Measurements from ENCODE around the gene SSPN.
"Not testable (repeated sequence)": the region's sequence is repeated elsewhere in the genome, so short reads cannot be mapped to it uniquely, and the experiment has no call there.

SSPN gene

DNA sequence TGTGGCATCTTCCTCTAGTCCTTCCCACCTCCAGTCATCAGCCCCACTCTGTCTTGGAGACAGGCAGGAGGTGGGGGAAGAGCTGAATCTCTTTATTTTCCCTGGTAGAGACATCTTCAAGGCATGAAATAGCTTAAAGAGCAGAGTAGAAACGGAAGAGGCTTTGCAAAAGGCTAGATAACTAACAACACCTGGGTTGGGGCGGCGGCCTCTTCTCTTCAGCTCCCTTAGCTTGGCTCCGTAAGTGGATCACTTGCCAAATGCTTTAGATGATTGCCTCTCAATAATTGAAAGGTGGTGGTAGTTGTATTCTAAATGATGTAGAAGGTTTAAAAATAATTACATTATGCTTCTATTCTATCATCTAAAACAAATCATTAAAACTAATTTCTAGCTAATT lies 36.1 kb downstream of the SSPN start:
- no peak for DNase-seq

DNA sequence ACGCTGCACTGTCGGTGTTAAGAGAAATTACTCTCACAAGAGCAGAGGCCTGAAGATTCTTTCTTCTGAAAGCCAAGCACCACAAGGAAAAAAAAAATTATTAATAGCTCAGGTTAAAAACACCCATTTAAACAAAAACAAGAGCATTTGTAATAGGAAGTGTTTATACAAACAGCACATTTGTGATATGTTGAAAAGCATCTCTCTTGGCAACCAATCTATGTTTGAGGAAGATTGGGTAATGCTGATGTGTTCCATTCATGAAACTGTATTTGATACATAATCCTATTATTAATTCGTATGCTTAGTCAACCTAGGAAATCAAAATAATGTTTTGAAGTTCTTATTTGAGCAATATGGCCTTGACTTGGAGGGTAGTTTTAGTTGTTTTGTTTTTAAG lies 36.5 kb downstream of the SSPN start:
- DNase-seq, result no peak

- no peak for DNase-seq
These were observed 38.3 kb downstream of the SSPN start for GRCh38 chr12:26233631-26234030.

GRCh38 chr12:26235465-26235864 lies 40.1 kb downstream of the SSPN start:
- not testable (repeated sequence) for DNase-seq

- DNase-seq, result no peak
These were observed 43.2 kb downstream of the SSPN start for GRCh38 chr12:26238341-26239121.

DNA sequence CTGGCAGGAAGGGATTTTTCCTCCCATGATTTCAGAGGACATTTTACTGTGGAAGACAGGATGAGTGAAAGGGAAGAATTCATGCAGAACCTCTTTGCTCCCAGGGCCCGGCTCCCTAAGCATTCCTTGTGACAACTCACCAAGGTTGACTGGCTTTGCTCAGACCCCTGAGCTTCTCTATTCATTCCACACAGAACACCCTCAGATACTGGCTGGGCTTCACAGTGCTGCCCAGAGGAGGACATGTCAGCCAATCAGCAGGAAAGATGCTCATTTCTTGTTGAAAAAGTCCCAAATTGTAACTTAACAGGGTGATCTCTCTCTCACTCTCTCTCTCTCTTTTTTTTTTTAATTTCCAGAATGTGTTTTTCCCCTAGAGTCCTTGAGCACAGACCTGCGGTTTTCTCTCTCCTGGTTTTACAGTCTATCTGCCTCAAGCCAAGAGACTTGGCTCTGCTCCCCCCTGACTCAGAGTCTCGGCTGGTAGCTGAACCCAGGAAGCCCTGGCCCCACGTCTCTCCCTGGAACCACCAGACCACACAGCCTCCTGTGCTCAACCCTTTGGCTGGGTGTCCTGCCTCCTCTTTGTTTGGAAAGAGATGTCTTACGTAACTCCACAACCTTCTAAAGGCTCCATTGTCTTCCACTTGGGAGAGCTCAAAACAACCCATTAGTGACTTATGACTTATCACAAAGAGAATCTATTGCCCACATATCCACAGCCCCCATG lies 43.9 kb downstream of the SSPN start:
- DNase-seq, result no peak

GRCh38 chr12:26239852-26240815 lies 44.8 kb downstream of the SSPN start:
- no peak for DNase-seq

DNA sequence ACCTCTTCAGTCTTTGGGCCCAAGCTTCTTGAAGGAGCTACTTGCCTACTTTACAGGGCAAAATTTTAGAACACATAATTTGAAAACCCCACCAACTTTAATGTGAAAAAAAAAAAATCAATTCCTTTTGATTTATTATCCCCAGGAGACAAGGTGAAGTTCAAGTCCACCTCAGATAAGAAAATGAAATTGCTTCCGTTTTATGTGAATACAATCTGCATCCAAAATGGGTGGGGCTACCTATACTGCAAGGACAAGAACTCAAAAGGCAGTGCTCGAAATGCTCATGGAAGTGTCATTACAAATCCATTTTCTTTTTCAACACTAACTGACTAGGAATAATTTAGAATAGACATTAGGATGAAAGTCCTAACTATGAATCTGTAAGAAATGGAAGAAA lies 45.7 kb downstream of the SSPN start:
- DNase-seq, result no peak

- DNase-seq, result no peak
These were observed 47.3 kb downstream of the SSPN start for GRCh38 chr12:26242683-26243082.

GRCh38 chr12:26244503-26244902 lies 49.1 kb downstream of the SSPN start:
- DNase-seq, result no peak

DNA sequence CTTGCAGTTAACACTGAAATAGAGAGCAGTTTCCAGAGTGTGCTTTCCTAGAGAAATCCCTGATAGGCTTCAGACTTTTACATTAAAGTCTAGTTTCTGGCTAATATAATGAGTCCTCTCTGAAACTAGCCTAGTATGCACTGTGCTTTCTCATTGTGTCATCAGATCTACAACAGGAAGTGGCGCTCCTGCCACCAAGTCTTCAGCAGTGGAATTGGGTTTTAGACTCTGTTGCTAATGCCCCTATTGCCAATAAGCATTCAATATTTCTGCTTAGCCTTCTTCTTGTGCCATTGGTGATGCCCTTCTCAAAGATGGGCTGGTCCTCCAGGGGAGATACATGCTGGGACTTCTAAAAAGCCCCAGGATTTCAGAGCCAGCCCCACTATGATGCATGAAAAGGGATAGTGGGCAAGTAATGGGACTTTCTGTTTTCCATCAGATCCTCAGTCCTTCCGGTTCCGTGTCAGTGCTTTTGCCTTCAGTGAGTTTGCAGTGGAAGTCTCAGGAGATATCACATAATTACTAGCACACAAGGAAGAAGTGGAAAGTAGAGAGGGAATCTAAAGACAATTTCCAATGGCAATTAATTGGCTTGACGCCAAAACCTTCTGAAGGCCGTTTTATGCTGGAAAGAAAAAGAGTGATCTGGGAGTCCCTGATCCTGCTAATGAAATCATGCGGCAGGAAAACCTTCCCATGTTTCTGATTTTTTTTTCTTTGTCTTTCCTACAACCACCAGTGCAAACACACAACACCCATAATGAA lies 50.0 kb downstream of the SSPN start:
- DNase-seq, result no peak

- no peak for DNase-seq
These were observed 51.3 kb downstream of the SSPN start for GRCh38 chr12:26246483-26247164.

DNA sequence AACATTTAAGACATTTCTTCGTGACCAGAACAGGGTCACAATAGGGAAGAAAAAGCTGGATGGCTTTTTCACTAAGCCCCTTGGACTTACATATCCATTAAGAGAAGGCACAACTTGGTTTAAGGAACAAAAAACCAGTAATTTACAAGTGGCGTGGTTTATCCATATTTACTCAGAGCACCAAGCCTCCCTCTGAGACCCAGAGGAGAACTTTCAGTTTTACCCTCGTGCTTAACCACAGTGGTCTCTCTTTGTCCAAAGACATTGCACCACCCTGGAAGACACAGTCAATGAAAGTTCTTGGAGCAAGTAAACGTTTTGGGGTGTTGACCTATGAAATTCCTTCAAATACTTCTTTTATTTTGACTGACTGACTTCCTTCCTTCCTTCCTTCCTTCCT lies 52.5 kb downstream of the SSPN start:
- DNase-seq, result no peak

DNA sequence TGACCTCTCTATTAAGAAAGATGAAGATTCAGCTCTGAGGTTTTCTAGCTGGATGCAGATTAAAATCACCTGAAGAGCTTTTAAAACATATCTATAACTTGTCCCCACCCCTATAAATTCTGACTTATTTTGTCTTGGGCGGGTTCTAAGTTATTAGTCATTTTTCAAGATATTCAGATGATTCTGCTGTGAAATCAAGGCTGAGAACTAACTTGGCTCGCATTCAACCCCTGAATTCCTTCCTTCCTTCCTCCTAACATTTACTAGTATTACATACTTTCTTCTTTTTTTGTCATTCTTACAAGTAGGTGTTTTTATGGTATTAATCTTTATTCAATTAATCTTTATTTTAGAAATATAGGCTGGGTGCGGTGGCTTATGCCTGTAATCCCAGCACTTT lies 55.4 kb downstream of the SSPN start:
- no peak for DNase-seq

DNA sequence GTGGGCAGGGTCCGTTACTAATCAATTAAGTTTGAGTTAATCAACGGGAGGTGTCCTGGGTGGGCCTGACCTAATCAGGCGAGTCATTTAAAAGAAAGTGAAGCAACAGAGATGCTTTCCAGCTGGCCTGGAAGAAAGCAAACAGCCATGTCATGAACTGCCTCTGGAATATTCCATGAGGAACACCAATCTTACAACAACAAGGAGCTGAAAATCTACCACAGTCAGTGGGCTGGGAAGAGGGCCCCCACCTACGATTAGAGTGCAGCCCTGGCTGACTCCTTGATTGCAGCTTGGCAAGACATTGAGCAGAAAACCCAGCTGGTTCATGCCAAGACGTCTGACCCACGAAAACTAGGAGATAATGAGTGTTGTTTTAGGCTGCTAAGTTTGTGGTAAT lies 56.2 kb downstream of the SSPN start:
- DNase-seq, result no peak

- no peak for DNase-seq
These were observed 57.6 kb downstream of the SSPN start for GRCh38 chr12:26252946-26253345.

- DNase-seq, result no peak
These were observed 60.7 kb downstream of the SSPN start for GRCh38 chr12:26255893-26256645.

- no peak for DNase-seq
These were observed 69.0 kb downstream of the SSPN start for GRCh38 chr12:26264215-26264838.

DNA sequence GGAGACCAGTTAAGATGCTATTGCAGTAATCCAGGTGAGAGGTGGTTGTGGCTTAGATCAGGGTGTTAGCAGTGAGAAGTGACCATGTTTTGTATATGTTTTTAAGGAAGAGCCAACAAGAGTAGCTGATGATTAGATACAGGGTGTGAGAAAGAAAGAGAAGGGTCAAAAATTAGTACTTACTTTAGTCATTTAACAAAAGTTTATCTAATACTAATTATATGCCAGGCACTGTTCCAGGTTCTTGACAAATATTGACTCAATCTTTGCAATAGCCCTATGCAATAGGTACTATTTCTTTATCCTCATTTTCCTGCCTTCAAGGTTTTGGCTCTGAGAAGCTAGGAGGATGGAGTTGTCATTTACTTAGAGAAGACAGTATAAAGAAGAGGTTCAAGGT lies 70.2 kb downstream of the SSPN start:
- no peak for DNase-seq

DNA sequence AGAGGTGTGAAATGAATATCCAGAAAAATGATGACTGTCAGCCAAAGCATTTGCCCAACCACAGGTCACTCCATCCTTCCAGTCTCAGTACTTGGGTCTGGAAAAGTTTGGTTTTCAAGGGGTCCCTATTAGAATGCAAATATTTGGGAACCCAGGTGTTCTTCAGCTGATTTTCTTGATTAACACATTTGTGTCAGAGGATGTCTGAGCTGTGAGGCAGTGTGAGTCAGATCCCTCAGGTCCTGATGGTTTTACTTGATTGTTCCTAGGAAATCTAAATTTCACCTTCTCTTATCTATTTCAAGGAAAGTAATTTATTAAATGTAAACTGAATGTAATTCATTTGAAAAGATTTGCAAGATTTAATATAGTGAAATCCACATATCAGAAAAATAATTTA lies 71.5 kb downstream of the SSPN start:
- DNase-seq, result no peak

Measured in stimulated activated naive CD4-positive, alpha-beta T cell treated with Interleukin-2 at 50 U/mL for 16 hours (primary cell).